H1 (cell line): ENCODE results near the gene JUN. TPM values are rescaled to one million over a fixed set of nuclear protein-coding genes. Genes with fewer than 3 reads are reported as not detected.

Source experiments
- CTCF ChIA-PET: fragments of 300-600 bp; sonication (Branson Sonifier 250); formaldehyde crosslinking; loops from one replicate; lab custom pipeline; 2021; ENCODE audit not compliant: partially characterized antibody; lab: Charles Lee
- POLR2A ChIA-PET: fragments of 300-600 bp; sonication (Branson Sonifier 250); formaldehyde crosslinking; loops from one replicate; lab custom pipeline; 2021; ENCODE audit warnings: inconsistent platforms; ENCODE audit not compliant: partially characterized antibody; lab: Charles Lee
- DNase-seq, 2 experiments: peaks; one replicate each; pipeline versions ENCODE4 v3.0.0 to v3.0.0-alpha.2; 2010 to 2022; ENCODE audit warnings: low spot score in 2 of 2, low read depth in 1 of 2, mixed read lengths in 1 of 2
- FAIRE-seq: peaks from 2 replicates; lab custom pipeline; 2011; peaks lifted over from hg19 to GRCh38; lab: Jason Lieb, UNC
- H2AFZ ChIP-seq: 2 replicates; pipeline ENCODE4 v1.8.1; 2012; ENCODE audit warnings: low read length, inconsistent platforms
- H2AK5ac ChIP-seq: 2 replicates; pipeline ENCODE4 v1.6.1; 2013; ENCODE audit warnings: low read depth, low read length
- H2BK120ac ChIP-seq: replicated peaks from 2 replicates; pipeline ENCODE3; 2013; ENCODE audit warnings: low read depth, low read length, inconsistent platforms
- H2BK12ac ChIP-seq: 2 replicates; pipeline ENCODE4 v1.6.1; 2013; ENCODE audit warnings: low read depth, low read length
- H2BK15ac ChIP-seq: 2 replicates; pipeline ENCODE4 v1.6.1; 2013; ENCODE audit warnings: low read length
- H2BK20ac ChIP-seq: 2 replicates; pipeline ENCODE4 v1.6.1; 2013; ENCODE audit warnings: low read length
- H2BK5ac ChIP-seq: 2 replicates; pipeline ENCODE4 v1.6.1; 2013; ENCODE audit warnings: low read depth, low read length
- H3K14ac ChIP-seq: 2 replicates; pipeline ENCODE4 v1.6.1; 2013; ENCODE audit warnings: inconsistent platforms; ENCODE audit not compliant: insufficient read length
- H3K18ac ChIP-seq: 2 replicates; pipeline ENCODE4 v1.6.1; 2013; ENCODE audit warnings: low read length; ENCODE audit errors: extremely low read depth
- H3K23ac ChIP-seq: 2 replicates; pipeline ENCODE4 v1.6.1; 2013; ENCODE audit warnings: inconsistent platforms; ENCODE audit not compliant: insufficient read length
- H3K23me2 ChIP-seq: 2 replicates; pipeline ENCODE4 v1.6.1; 2013; ENCODE audit warnings: low read depth, low read length
- H3K27ac ChIP-seq: 2 replicates; pipeline ENCODE4 v1.6.1; 2011; ENCODE audit warnings: low read depth, low read length, inconsistent platforms
- H3K27me3 ChIP-seq, 4 experiments: replicated peaks in 1 of 4; 1 replicate in 1 of 4; 2 replicates in 3 of 4; pipeline versions ENCODE4 v1.6.1 to v1.8.1; 2011 to 2013; ENCODE audit warnings: low read length in 3 of 4, mild to moderate bottlenecking in 3 of 4, inconsistent platforms in 2 of 4, mixed read lengths in 2 of 4, moderate library complexity in 1 of 4; ENCODE audit not compliant: control insufficient read depth in 3 of 4, insufficient read depth in 3 of 4; ENCODE audit errors: extremely low read depth in 1 of 4
- H3K36me3 ChIP-seq, 4 experiments: 2 replicates each; pipeline versions ENCODE4 v1.6.1 to v1.8.1; 2011 to 2013; ENCODE audit warnings: mild to moderate bottlenecking in 4 of 4, low read length in 3 of 4, moderate library complexity in 2 of 4, control low read depth in 1 of 4, inconsistent platforms in 1 of 4; ENCODE audit not compliant: insufficient read depth in 4 of 4, control insufficient read depth in 2 of 4
- H3K4ac ChIP-seq: replicated peaks from 2 replicates; pipeline ENCODE3; 2013; ENCODE audit warnings: low read length, low read depth, mixed read lengths, inconsistent platforms; ENCODE audit not compliant: insufficient read length
- H3K4me1 ChIP-seq, 4 experiments: replicated peaks in 1 of 4; 1 replicate in 1 of 4; 2 replicates in 3 of 4; pipeline versions ENCODE4 v1.6.1 to v1.8.1; 2011 to 2013; ENCODE audit warnings: low read length in 3 of 4, inconsistent platforms in 2 of 4, mixed read lengths in 1 of 4; ENCODE audit not compliant: insufficient read depth in 4 of 4, control insufficient read depth in 3 of 4
- H3K4me2 ChIP-seq, 2 experiments: 2 replicates each; pipeline versions ENCODE4 v1.6.1 to v1.8.1; 2011 to 2013; ENCODE audit warnings: low read depth in 2 of 2, low read length in 2 of 2, control low read depth in 1 of 2, inconsistent platforms in 1 of 2, mild to moderate bottlenecking in 1 of 2; ENCODE audit not compliant: insufficient read depth in 1 of 2
- H3K4me3 ChIP-seq, 4 experiments: fragments of 200-600, 300-600 bp in 1 of 4; sonication (generic), shearing (Covaris generic), sonication (Bioruptor Twin) in 1 of 4; 2 replicates each; pipeline versions ENCODE4 v1.5.1 to v1.8.1; 2011 to 2016; ENCODE audit warnings: low read length in 4 of 4, low read depth in 3 of 4, control low read depth in 2 of 4, inconsistent platforms in 2 of 4, mild to moderate bottlenecking in 2 of 4, mixed read lengths in 1 of 4, moderate library complexity in 1 of 4; ENCODE audit not compliant: insufficient read depth in 2 of 4; ENCODE audit errors: extremely low read depth in 1 of 4
- H3K56ac ChIP-seq: replicated peaks from 2 replicates; pipeline ENCODE3; 2013; ENCODE audit warnings: low read depth, mild to moderate bottlenecking, mixed read lengths, low read length, inconsistent platforms; ENCODE audit not compliant: insufficient read length
- H3K79me1 ChIP-seq: 2 replicates; pipeline ENCODE4 v1.6.1; 2013; ENCODE audit warnings: low read depth, low read length, control low read depth
- H3K79me2 ChIP-seq, 2 experiments: 2 replicates each; pipeline versions ENCODE4 v1.6.1 to v1.8.1; 2012 to 2013; ENCODE audit warnings: low read length in 2 of 2, mild to moderate bottlenecking in 2 of 2, inconsistent platforms in 1 of 2; ENCODE audit not compliant: insufficient read depth in 2 of 2, control insufficient read depth in 1 of 2
- H3K9ac ChIP-seq, 4 experiments: replicated peaks in 1 of 4; 1 replicate in 1 of 4; 2 replicates in 3 of 4; pipeline versions ENCODE4 v1.6.1 to v1.8.1; 2011 to 2013; ENCODE audit warnings: low read depth in 3 of 4, low read length in 3 of 4, control low read depth in 2 of 4, mild to moderate bottlenecking in 2 of 4, moderate library complexity in 2 of 4, inconsistent platforms in 1 of 4; ENCODE audit errors: extremely low read depth in 1 of 4
- H3K9me3 ChIP-seq, 2 experiments: 2 replicates each; pipeline versions ENCODE4 v1.6.1 to v1.8.1; 2012 to 2013; ENCODE audit warnings: mild to moderate bottlenecking in 2 of 2, moderate library complexity in 2 of 2, control low read depth in 1 of 2, inconsistent platforms in 1 of 2, low read depth in 1 of 2, low read length in 1 of 2, mixed read lengths in 1 of 2; ENCODE audit not compliant: insufficient read depth in 2 of 2
- H4K20me1 ChIP-seq, 2 experiments: replicated peaks in 1 of 2; 2 replicates each; pipeline versions ENCODE3 to v1.8.1; 2011 to 2013; ENCODE audit warnings: inconsistent platforms in 2 of 2, low read length in 2 of 2, mild to moderate bottlenecking in 1 of 2; ENCODE audit not compliant: insufficient read depth in 2 of 2, control insufficient read depth in 1 of 2
- H4K5ac ChIP-seq: 2 replicates; pipeline ENCODE4 v1.6.1; 2013; ENCODE audit warnings: low read length, low read depth, mixed read lengths, inconsistent platforms; ENCODE audit not compliant: insufficient read length
- H4K8ac ChIP-seq: 2 replicates; pipeline ENCODE4 v1.8.0; 2013; ENCODE audit warnings: mild to moderate bottlenecking, moderate library complexity, low read length, inconsistent platforms; ENCODE audit not compliant: insufficient read depth; ENCODE audit errors: extremely low read depth
- H4K91ac ChIP-seq: replicated peaks from 2 replicates; pipeline ENCODE3; 2013; ENCODE audit warnings: low read length, mixed read lengths, inconsistent platforms; ENCODE audit not compliant: insufficient read length
- CBX5 ChIP-seq: fragments of 300-800, 300-1000 bp; sonication (generic); IDR thresholded peaks from 2 replicates; pipeline ENCODE4 v1.7.1; 2016; ENCODE audit warnings: antibody characterized with exemption, low read length, low read depth
- KDM1A ChIP-seq: fragments of 200-600, 300-600 bp; sonication (generic); IDR thresholded peaks from 2 replicates; pipeline ENCODE4 v1.7.1; 2016; ENCODE audit warnings: mild to moderate bottlenecking, low read length, borderline replicate concordance
- NANOG ChIP-seq: IDR thresholded peaks from 2 replicates; pipeline ENCODE4 v1.6.1; 2011; ENCODE audit warnings: low read length, low read depth, mild to moderate bottlenecking, inconsistent platforms; ENCODE audit not compliant: insufficient read depth, poor library complexity, severe bottlenecking
- POLR2AphosphoS5 ChIP-seq: IDR thresholded peaks from 2 replicates; pipeline ENCODE4 v1.6.1; 2011; ENCODE audit warnings: low read depth, low read length
- POU5F1 ChIP-seq: IDR thresholded peaks from 2 replicates; pipeline ENCODE4 v1.6.1; 2011; ENCODE audit warnings: low read depth, mild to moderate bottlenecking, low read length, moderate library complexity
- SRF ChIP-seq: IDR thresholded peaks from 2 replicates; pipeline ENCODE4 v1.6.1; 2011; ENCODE audit warnings: mild to moderate bottlenecking, low read depth, low read length, moderate library complexity
- TAF1 ChIP-seq: IDR thresholded peaks from 2 replicates; pipeline ENCODE4 v1.6.1; 2011; ENCODE audit warnings: mild to moderate bottlenecking, low read depth, low read length
- YY1 ChIP-seq: IDR thresholded peaks from 2 replicates; pipeline ENCODE4 v1.6.1; 2011; ENCODE audit warnings: low read depth, mild to moderate bottlenecking, low read length
- ZNF274 ChIP-seq: IDR thresholded peaks from 2 replicates; pipeline ENCODE4 v1.7.0; 2012; ENCODE audit warnings: low read length, borderline replicate concordance; ENCODE audit errors: extremely low read depth
- WGBS, 2 experiments: shearing (Covaris generic) in 1 of 2; methylation state at CpG; one replicate each; pipeline versions ENCODE4 v1.1.6 to v1.1.7; 2013 to 2015; ENCODE audit warnings: low lambda C conversion rate in 2 of 2, mixed read lengths in 2 of 2, inconsistent platforms in 1 of 2, low coverage in 1 of 2, missing lambda C conversion rate in 1 of 2; ENCODE audit not compliant: insufficient replicate concordance in 2 of 2, insufficient coverage in 1 of 2, insufficient read length in 1 of 2; ENCODE audit errors: extremely low coverage in 1 of 2, missing lambda C conversion rate in 1 of 2; 5-methylcytosine and 5-hydroxymethylcytosine counted together
- polyA plus RNA-seq, 7 experiments: library from polyadenylated mRNA; depleted of rRNA in 3 of 7; stranded (reverse) in 5 of 7; unstranded in 2 of 7; fragments of >200 nt in 5 of 7; fragments of 200-250 nt in 2 of 7; gene quantifications; 1 replicate in 5 of 7; 2 replicates in 1 of 7; 4 replicates in 1 of 7; pipeline versions ENCODE4 v1.2.1 to v1.2.3, GENCODE V29; 2011 to 2013; ENCODE audit warnings: missing spikeins in 2 of 7, mixed read lengths in 2 of 7
- total RNA-seq: library from RNA; stranded (reverse); fragmentation: NEBNext Ultra II Directional; extraction: Animal tissue kit (Norgen Biotek cat#: 25700); gene quantifications from 2 replicates; pipeline ENCODE4 v1.2.1, GENCODE V29; 2021
- TF ChIP-seq, protein P1 (sequence below), 3 experiments: IDR thresholded peaks; 1 replicate in 2 of 3; 2 replicates in 1 of 3; pipeline versions ENCODE4 v1.5.1 to v1.6.1; 2011; ENCODE audit warnings: low read length in 3 of 3, mild to moderate bottlenecking in 3 of 3, inconsistent platforms in 2 of 3, low read depth in 1 of 3, moderate library complexity in 1 of 3; ENCODE audit not compliant: insufficient read depth in 1 of 3; ENCODE audit errors: control extremely low read depth in 1 of 3

Gene JUN
- total and polyA plus RNA-seq, 2 of the 8 experiments (the other 6 are each of a cell fraction or from before 2014, with no cell fraction given) = 4.4 to 10.9 TPM

DNA sequence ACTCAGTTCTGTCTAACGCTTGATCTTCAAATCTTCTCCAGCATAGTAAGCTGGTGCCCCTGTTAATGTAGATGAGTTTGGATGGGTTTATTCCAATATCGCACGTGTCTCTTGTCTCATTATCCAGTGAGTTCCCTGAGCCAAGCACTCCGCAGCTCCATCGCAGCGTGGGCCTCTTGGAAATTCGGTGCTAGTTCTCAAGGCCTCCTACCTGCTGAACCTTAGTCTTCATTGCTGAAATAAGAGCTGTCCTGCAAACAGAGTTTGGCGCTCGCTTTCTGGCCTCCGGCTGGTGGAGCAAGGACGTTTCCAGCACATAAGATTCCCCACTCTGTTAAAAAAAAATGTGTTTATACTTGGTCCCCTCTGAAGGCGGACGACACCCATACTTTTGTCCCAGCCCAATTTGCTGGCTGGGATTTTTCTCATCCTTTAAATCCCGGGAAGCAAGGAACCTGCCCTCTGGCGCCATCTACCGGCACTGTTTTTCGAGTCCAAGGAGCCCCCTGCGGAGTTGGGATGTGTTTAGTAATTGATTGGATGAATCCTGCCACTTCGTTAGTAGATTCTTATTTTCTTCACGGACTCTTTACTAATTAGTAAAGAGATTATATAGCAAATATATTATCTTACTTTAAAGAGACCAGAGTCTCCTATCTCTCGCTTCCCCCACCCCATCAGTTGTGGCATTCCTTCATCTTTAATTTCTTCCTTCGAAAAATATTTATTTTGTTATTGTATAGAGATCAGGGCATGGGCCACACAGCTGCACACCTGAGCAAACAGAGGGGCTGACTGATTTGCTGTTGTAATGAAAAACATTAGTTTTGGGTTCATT is 14.7 kb downstream of the JUN start:
- no peak overlapping the region for H3K4ac ChIP-seq
- POLR2A ChIA-PET = no interaction called here
- peak; percentile 6 for TF ChIP-seq NANOG
- TF ChIP-seq CBX5 = no peak
- no peak for TF ChIP-seq YY1
- no peak for TF ChIP-seq SRF
- TF ChIP-seq, protein P1, sequence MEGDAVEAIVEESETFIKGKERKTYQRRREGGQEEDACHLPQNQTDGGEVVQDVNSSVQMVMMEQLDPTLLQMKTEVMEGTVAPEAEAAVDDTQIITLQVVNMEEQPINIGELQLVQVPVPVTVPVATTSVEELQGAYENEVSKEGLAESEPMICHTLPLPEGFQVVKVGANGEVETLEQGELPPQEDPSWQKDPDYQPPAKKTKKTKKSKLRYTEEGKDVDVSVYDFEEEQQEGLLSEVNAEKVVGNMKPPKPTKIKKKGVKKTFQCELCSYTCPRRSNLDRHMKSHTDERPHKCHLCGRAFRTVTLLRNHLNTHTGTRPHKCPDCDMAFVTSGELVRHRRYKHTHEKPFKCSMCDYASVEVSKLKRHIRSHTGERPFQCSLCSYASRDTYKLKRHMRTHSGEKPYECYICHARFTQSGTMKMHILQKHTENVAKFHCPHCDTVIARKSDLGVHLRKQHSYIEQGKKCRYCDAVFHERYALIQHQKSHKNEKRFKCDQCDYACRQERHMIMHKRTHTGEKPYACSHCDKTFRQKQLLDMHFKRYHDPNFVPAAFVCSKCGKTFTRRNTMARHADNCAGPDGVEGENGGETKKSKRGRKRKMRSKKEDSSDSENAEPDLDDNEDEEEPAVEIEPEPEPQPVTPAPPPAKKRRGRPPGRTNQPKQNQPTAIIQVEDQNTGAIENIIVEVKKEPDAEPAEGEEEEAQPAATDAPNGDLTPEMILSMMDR (IDR thresholded peaks at IDR 0.05; ENCODE audit: control extremely low read depth in 1 of 3, insufficient read depth in 1 of 3, low read depth in 1 of 3, low read length in 3 of 3) = peak; percentile 75 to 77 (median 75)
- TF ChIP-seq KDM1A = no peak
- TF ChIP-seq POU5F1 = no peak
- TF ChIP-seq ZNF274 = no peak
- TF ChIP-seq POLR2AphosphoS5 = no peak
- no peak for TF ChIP-seq TAF1

More for the DNA sequence above, 14.7 kb downstream of the JUN start:
- Histone ChIP-seq H3K23ac (no peak overlapping the region), H2BK12ac (no peak overlapping the region), H4K8ac (no peak overlapping the region), H3K79me1 (no peaks in the 10 kb centered on the region), H4K91ac (no peak overlapping the region), H4K5ac (no peak overlapping the region), H2BK5ac (no peak overlapping the region), H3K4me3 (no peak overlapping the region), H3K23me2 (no peaks in the 10 kb centered on the region), H3K56ac (no peak overlapping the region), H2BK15ac (peak overlapping the region; percentile 61; the same call in 1 of the 2 replicates), H2AK5ac (no peak overlapping the region), H2AFZ (peak overlapping the region; percentile 85), H3K36me3 (no peaks in the 10 kb centered on the region), H3K4me2 (no peak overlapping the region), H3K9me3 (no peaks in the 10 kb centered on the region), H3K27me3 (no peaks in the 10 kb centered on the region), H2BK20ac (no peak overlapping the region), H2BK120ac (no peak overlapping the region), H3K27ac (no peak overlapping the region), H3K18ac (no peak overlapping the region), H3K4me1 (peaks cover 0 to 3% (median under 1%) of the 10 kb centered on the region in 4 experiments; a peak in 1 of 7 replicates), H3K79me2 (no peaks in the 10 kb centered on the region), H3K9ac (no peak overlapping the region), H4K20me1 (no peaks in the 10 kb centered on the region), H3K14ac (no peak overlapping the region)
- DNase-seq (peak in 1 of 2 experiments; percentile 98), FAIRE-seq (peak; percentile 73)
- CTCF ChIA-PET = interaction anchor here (0.6 to 5.7 kb wide), 14 partner anchors 10 to 975 kb away, joined by 3 to 34 read pairs (median 4); no protein-coding TSS in a partner anchor
- WGBS, 2 experiments = 56% methylated on average over 22 of the region's 22 CpGs; no CpG with 5 or more reads in 1 of the 2 experiments
